Activated naive CD4-positive, alpha-beta T cell treated with anti-CD3 and anti-CD28 coated beads, Interleukin-2, amount 50 U/mL, for 24 hours (primary cell): Measurements from ENCODE around the gene CFAP65.

Source experiments
- H3K27ac Mint-ChIP-seq: one replicate; pipeline ENCODE4 v1.8.0; 2021; ENCODE audit warnings: mild to moderate bottlenecking, mixed read lengths
- H3K27me3 Mint-ChIP-seq: one replicate; pipeline ENCODE4 v1.8.0; 2021; ENCODE audit warnings: mixed read lengths
- H3K36me3 Mint-ChIP-seq: one replicate; pipeline ENCODE4 v1.8.0; 2021; ENCODE audit warnings: mixed read lengths
- H3K4me1 Mint-ChIP-seq: one replicate; pipeline ENCODE4 v1.8.0; 2021; ENCODE audit warnings: mixed read lengths
- H3K4me3 Mint-ChIP-seq: one replicate; pipeline ENCODE4 v1.8.0; 2021; ENCODE audit warnings: mild to moderate bottlenecking, mixed read lengths
- H3K9me3 Mint-ChIP-seq: one replicate; pipeline ENCODE4 v1.8.0; 2021; ENCODE audit warnings: mixed read lengths

CFAP65 gene

DNA sequence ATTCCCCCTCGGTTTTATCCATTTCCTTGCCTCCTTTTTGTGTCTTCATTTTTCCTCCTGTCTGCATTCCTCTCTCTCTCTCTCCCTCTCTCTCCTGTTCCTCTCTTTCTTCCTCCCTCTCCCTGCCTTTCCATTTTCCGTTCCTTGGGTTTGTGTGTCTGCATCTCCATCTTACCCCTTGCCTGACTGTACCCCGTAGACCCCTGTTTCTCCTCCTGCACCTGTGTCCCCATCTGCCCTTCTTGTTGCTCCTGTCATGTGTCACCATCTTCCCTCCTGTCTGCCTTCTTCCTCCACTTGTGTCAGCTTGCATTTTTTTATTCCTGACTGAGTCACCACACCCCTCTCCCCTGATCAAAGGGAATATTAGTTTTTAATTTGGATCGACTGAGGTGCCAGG, 80.1 kb downstream of the CFAP65 start:
- H3K27ac Mint-ChIP-seq = no peak overlapping the region

GRCh38 chr2:218960309-218961165, 80.8 kb downstream of the CFAP65 start:
- Mint-ChIP-seq H3K27me3 (peaks cover 60% of the 10 kb centered on the region), H3K4me1 (peaks cover 13% of the 10 kb centered on the region), H3K36me3 (peaks cover 1% of the 10 kb centered on the region), H3K9me3 (no peaks in the 10 kb centered on the region), H3K27ac (no peak overlapping the region), H3K4me3 (peak overlapping the region; percentile 64)

More for the DNA sequence above, 80.1 kb downstream of the CFAP65 start:
- no peaks in the 10 kb centered on the region for H3K9me3 Mint-ChIP-seq
- H3K4me3 Mint-ChIP-seq = peak overlapping the region; percentile 64
- peaks cover 63% of the 10 kb centered on the region for H3K27me3 Mint-ChIP-seq
- peaks cover 13% of the 10 kb centered on the region for H3K4me1 Mint-ChIP-seq
- H3K36me3 Mint-ChIP-seq = peaks cover 1% of the 10 kb centered on the region

- no peak overlapping the region for H3K4me3 Mint-ChIP-seq
- no peaks in the 10 kb centered on the region for H3K9me3 Mint-ChIP-seq
- H3K27ac Mint-ChIP-seq = no peak overlapping the region
- H3K27me3 Mint-ChIP-seq = peaks cover 62% of the 10 kb centered on the region
- peaks cover 1% of the 10 kb centered on the region for H3K36me3 Mint-ChIP-seq
- H3K4me1 Mint-ChIP-seq = peaks cover 13% of the 10 kb centered on the region
These were observed 81.5 kb downstream of the CFAP65 start for GRCh38 chr2:218959761-218960308.

DNA sequence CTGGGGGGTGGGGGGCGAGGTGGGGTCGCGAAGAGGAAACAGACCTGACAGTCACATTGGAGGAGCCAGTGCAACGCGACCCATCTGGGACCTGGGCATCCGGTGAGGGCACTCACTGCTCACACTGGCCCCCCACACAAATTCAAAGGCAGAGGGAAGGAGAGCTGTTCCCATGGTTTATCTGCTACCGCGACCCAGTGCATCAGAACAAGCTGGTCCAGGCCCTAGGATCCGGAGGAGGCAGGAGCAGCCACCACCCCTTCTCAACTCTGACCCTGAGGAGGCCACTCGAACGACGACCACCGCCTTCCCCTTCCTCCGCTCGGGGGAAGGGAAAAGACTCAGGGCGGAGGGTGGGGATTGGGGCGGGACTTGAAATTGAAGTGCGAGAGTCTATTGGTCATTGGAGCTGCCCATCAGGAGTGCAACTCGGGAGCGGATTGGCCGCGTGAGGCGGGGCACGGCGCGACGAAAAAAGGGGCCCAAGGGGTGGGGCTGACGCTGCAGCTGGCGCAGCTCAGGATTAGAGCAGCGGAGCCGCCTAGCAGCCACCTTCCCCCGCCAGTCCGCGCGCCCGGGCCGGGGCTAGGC, 82.1 kb downstream of the CFAP65 start, which contains the start of gene CDK5R2:
Gene CDK5R2 (plus strand): TSS at position 526 of the 591 bp plus-strand sequence. CDS start 155 bp downstream, outside the sequence.
- H3K9me3 Mint-ChIP-seq = no peaks in the 10 kb centered on the region
- H3K27ac Mint-ChIP-seq = no peak within 1 kb of the TSS
- H3K4me1 Mint-ChIP-seq = peaks cover 13% of the 10 kb centered on the region
- peaks cover 60% of the 10 kb centered on the region for H3K27me3 Mint-ChIP-seq
- H3K36me3 Mint-ChIP-seq = peaks cover 1% of the 10 kb centered on the region
- H3K4me3 Mint-ChIP-seq = peak within 1 kb of the TSS; percentile 75

GRCh38 chr2:218958276-218958675, 83.0 kb downstream of the CFAP65 start:
- H3K4me1 Mint-ChIP-seq = peaks cover 13% of the 10 kb centered on the region
- H3K4me3 Mint-ChIP-seq = peak overlapping the region; percentile 20
- no peaks in the 10 kb centered on the region for H3K9me3 Mint-ChIP-seq
- no peak overlapping the region for H3K27ac Mint-ChIP-seq
- peaks cover 53% of the 10 kb centered on the region for H3K27me3 Mint-ChIP-seq
- H3K36me3 Mint-ChIP-seq = no peaks in the 10 kb centered on the region

DNA sequence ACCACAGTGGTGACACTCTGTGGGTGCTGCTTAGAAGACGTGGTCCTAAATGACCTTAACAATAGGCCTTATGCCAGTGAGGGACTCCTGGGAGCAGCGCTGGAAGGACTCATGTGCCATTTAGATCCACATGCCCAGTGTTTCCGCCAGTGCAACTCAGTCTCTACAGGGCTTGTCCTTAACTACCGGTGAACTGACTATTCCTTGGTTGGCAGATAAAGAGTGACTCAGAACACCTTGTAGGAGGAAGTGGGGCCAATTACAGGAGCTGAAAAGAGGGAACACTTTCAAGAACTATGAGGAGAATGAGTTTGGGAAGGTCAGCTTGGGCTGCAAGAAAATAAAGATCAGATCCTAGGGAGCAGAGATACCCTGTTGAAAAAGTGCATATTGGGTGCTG, 83.6 kb downstream of the CFAP65 start:
- Mint-ChIP-seq H3K4me3 (no peak overlapping the region), H3K9me3 (no peaks in the 10 kb centered on the region), H3K4me1 (peaks cover 13% of the 10 kb centered on the region), H3K27ac (no peak overlapping the region), H3K27me3 (peaks cover 52% of the 10 kb centered on the region), H3K36me3 (no peaks in the 10 kb centered on the region)

GRCh38 chr2:218956039-218956438, 85.3 kb downstream of the CFAP65 start:
- H3K27me3 Mint-ChIP-seq = peaks cover 48% of the 10 kb centered on the region
- H3K9me3 Mint-ChIP-seq = no peaks in the 10 kb centered on the region
- H3K4me3 Mint-ChIP-seq = no peak overlapping the region
- peaks cover 9% of the 10 kb centered on the region for H3K4me1 Mint-ChIP-seq
- no peak overlapping the region for H3K27ac Mint-ChIP-seq
- H3K36me3 Mint-ChIP-seq = no peaks in the 10 kb centered on the region

- Mint-ChIP-seq H3K27ac (no peak overlapping the region), H3K4me1 (peaks cover 4% of the 10 kb centered on the region), H3K4me3 (no peak overlapping the region), H3K36me3 (no peaks in the 10 kb centered on the region), H3K27me3 (peaks cover 47% of the 10 kb centered on the region), H3K9me3 (no peaks in the 10 kb centered on the region)
These were observed 86.6 kb downstream of the CFAP65 start for GRCh38 chr2:218954541-218955300.

GRCh38 chr2:218953366-218953954, 87.9 kb downstream of the CFAP65 start:
- no peaks in the 10 kb centered on the region for H3K9me3 Mint-ChIP-seq

More at GRCh38 chr2:218953366-218953954, 87.9 kb downstream of the CFAP65 start:
- Mint-ChIP-seq H3K27ac (no peak overlapping the region), H3K4me3 (no peak overlapping the region), H3K36me3 (no peaks in the 10 kb centered on the region), H3K4me1 (no peaks in the 10 kb centered on the region), H3K27me3 (peaks cover 39% of the 10 kb centered on the region)
